HepG2 (cell line): ENCODE measurements around the gene FAM47B. TPM values are rescaled to one million over a fixed set of nuclear protein-coding genes. Genes with fewer than 3 reads are reported as not detected.

ENCODE experiments used
- ATAC-seq: fragments of 200-7000 bp; cut with Tn5 transposase; 3 replicates; pipeline ENCODE4 v1.9.1; 2020; ENCODE audit warnings: mild to moderate bottlenecking, moderate library complexity
- BruUV-seq: library from RNA; stranded (reverse); fragments of 400-500 nt; replicated peaks from 2 replicates; lab custom pipeline; 2021; lab: Mats Ljungman, UMichigan
- CTCF ChIA-PET: fragments of 300-600 bp; formaldehyde crosslinking; extraction: SDS; loops from one replicate; lab custom pipeline; 2021; ENCODE audit warnings: low total read pairs, inconsistent platforms, low intra/inter-chr PET ratio; lab: Yijun Ruan, JAX
- POLR2A ChIA-PET: fragments of 350-600 bp; sonication (Branson Sonifier 250); formaldehyde crosslinking; loops from one replicate; lab custom pipeline; 2020; ENCODE audit warnings: antibody characterized with exemption, inconsistent platforms; lab: Yijun Ruan, JAX
- DNase-seq: peaks from one replicate; pipeline ENCODE4 v3.0.0-alpha.2; 2015; ENCODE audit warnings: low spot score
- FAIRE-seq: peaks from 3 replicates; lab custom pipeline; 2011; peaks lifted over from hg19 to GRCh38; lab: Jason Lieb, UNC
- H2AFZ ChIP-seq: one replicate; pipeline ENCODE4 v1.6.1; 2011; ENCODE audit warnings: low read length, inconsistent platforms
- H3K27ac ChIP-seq: fragments of 300-600 bp; 3 replicates; pipeline ENCODE4 v1.8.0; 2011; ENCODE audit warnings: mixed run types, mild to moderate bottlenecking, mixed read lengths, low read length, inconsistent platforms; ENCODE audit not compliant: insufficient read depth; ENCODE audit errors: extremely low read length
- H3K27me3 ChIP-seq, 2 experiments: fragments of 200-600 bp in 1 of 2; 2 replicates in 1 of 2; 3 replicates in 1 of 2; pipeline versions ENCODE4 v1.6.0 to v1.8.0; 2011; ENCODE audit warnings: low read length in 2 of 2, mild to moderate bottlenecking in 2 of 2, moderate library complexity in 2 of 2, inconsistent platforms in 1 of 2; ENCODE audit not compliant: insufficient read depth in 2 of 2, control insufficient read depth in 1 of 2
- H3K36me3 ChIP-seq, 2 experiments: fragments of 200-600 bp in 1 of 2; replicated peaks in 1 of 2; 2 replicates in 1 of 2; 3 replicates in 1 of 2; pipeline versions ENCODE4 v1.5.1 to v1.8.0; 2011; ENCODE audit warnings: low read length in 2 of 2, inconsistent platforms in 1 of 2; ENCODE audit not compliant: insufficient read depth in 2 of 2, control insufficient read depth in 1 of 2
- H3K4me1 ChIP-seq: 2 replicates; pipeline ENCODE4 v1.5.1; 2012; ENCODE audit warnings: low read length, inconsistent platforms; ENCODE audit not compliant: insufficient read depth
- H3K4me2 ChIP-seq: 2 replicates; pipeline ENCODE4 v1.6.0; 2011; ENCODE audit warnings: low read depth, low read length, inconsistent platforms
- H3K4me3 ChIP-seq, 3 experiments: fragments of 200-600 bp in 1 of 3; sonication (generic), shearing (Covaris generic) in 1 of 3; replicated peaks in 1 of 3; 2 replicates each; pipeline ENCODE4 v1.5.1; 2011 to 2016; ENCODE audit warnings: low read length in 3 of 3, inconsistent platforms in 2 of 3, low read depth in 2 of 3, mild to moderate bottlenecking in 2 of 3, control low read depth in 1 of 3, mixed read lengths in 1 of 3; ENCODE audit not compliant: insufficient read depth in 1 of 3
- H3K79me2 ChIP-seq: one replicate; pipeline ENCODE4 v1.6.1; 2011; ENCODE audit warnings: low read length, inconsistent platforms; ENCODE audit not compliant: insufficient read depth
- H3K9ac ChIP-seq: 2 replicates; pipeline ENCODE4 v1.6.0; 2011; ENCODE audit warnings: mild to moderate bottlenecking, low read depth, low read length, inconsistent platforms; ENCODE audit not compliant: insufficient read depth
- H3K9me3 ChIP-seq: 2 replicates; pipeline ENCODE4 v1.5.1; 2012; ENCODE audit warnings: mild to moderate bottlenecking, low read length
- H4K20me1 ChIP-seq: 2 replicates; pipeline ENCODE4 v1.6.0; 2011; ENCODE audit warnings: inconsistent platforms, mild to moderate bottlenecking, low read length, moderate library complexity; ENCODE audit not compliant: insufficient read depth
- NRL ChIP-seq: sonication (generic); formaldehyde crosslinking; IDR thresholded peaks from 2 replicates; pipeline ENCODE4 v1.5.0; 2020; ENCODE audit warnings: missing genetic modification reagents, mild to moderate bottlenecking, moderate library complexity, borderline replicate concordance
- RBAK ChIP-seq: sonication (generic); formaldehyde crosslinking; IDR thresholded peaks from 2 replicates; pipeline ENCODE4 v1.5.1; 2020; ENCODE audit warnings: mild to moderate bottlenecking, missing genetic modification reagents
- ZSCAN29 ChIP-seq: sonication (generic); formaldehyde crosslinking; conservative IDR thresholded peaks from 2 replicates; pipeline ENCODE4 v1.4.0; 2020; ENCODE audit warnings: mild to moderate bottlenecking, missing genetic modification reagents
- in situ Hi-C: cut with HindIII; loops from 2 replicates; pipeline ENCODE4 v1.10.0; 2017; ENCODE audit warnings: low pct_unique_long_range_greater_than_20kb; ENCODE audit not compliant: extremely low pct_ligation_motif_present
- intact Hi-C: fragments of 100-400 bp; cut with micrococcal nuclease; formaldehyde crosslinking; loops from one replicate; pipeline ENCODE4 v1.10.0; 2022; ENCODE audit not compliant: unreplicated experiment
- polyA plus RNA-seq, 8 experiments: library from polyadenylated mRNA; depleted of rRNA in 3 of 8; stranded (reverse) in 7 of 8; unstranded in 1 of 8; fragments of >200 nt; fragmentation: Illumina TruSeq in 4 of 8; extraction: Trizol in 4 of 8; gene quantifications; 2 replicates each; pipeline versions ENCODE4 v1.2.1 to v1.2.3, GENCODE V29; 2011 to 2016; ENCODE audit warnings: low read depth in 4 of 8, missing spikeins in 1 of 8, mixed read lengths in 1 of 8; ENCODE audit not compliant: insufficient read depth in 1 of 8
- total RNA-seq, 5 experiments: library from RNA; depleted of rRNA; stranded (reverse); fragments of >200 nt; fragmentation: Illumina TruSeq; extraction: Trizol; gene quantifications; 2 replicates each; pipeline ENCODE4 v1.2.3, GENCODE V29; 2016; ENCODE audit warnings: low read depth in 1 of 5
- TF ChIP-seq, protein P1 (sequence below): sonication (generic); formaldehyde crosslinking; IDR thresholded peaks from 2 replicates; pipeline ENCODE4 v1.8.0; 2022; ENCODE audit warnings: mild to moderate bottlenecking, missing genetic modification reagents; ENCODE audit not compliant: insufficient replicate concordance
- TF ChIP-seq, protein P2 (sequence below): sonication (generic); formaldehyde crosslinking; conservative IDR thresholded peaks from 2 replicates; pipeline ENCODE4 v1.8.0; 2022; ENCODE audit warnings: mild to moderate bottlenecking, moderate library complexity, missing genetic modification reagents

FAM47B gene
- total and polyA plus RNA-seq, 2 of the 13 experiments (the other 11 are each of a cell fraction or from before 2014, with no cell fraction given) = not detected

DNA sequence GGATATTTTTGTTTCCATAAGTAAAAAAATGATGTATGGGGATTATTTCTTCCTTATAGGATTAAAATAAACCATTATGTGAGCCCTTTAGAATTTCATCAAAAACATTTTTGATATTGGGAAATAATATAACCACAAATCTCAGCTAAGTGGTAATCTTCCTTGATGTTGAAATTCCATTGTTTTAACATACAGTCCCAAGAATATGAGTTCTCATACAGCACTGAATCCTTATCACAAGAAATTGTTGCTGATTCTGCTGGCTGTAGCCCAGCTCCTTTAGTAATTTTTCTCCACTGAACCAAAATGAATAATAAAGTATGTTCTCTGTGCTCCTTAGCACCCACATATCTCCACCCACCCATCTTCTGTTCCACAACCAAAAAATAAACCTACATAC is 41.9 kb upstream of the FAM47B start:
- DNase-seq (no peak), ATAC-seq (no peak), FAIRE-seq (no peak)
- no peak overlapping the region for H3K4me2 ChIP-seq
- no peak overlapping the region for H3K4me3 ChIP-seq
- H3K79me2 ChIP-seq = no peaks in the 10 kb centered on the region
- no TSS peak for BruUV-seq
- no peak overlapping the region for H3K9ac ChIP-seq
- H3K27ac ChIP-seq = no peak overlapping the region
- H4K20me1 ChIP-seq = no peaks in the 10 kb centered on the region
- H3K27me3 ChIP-seq = no peaks in the 10 kb centered on the region
- intact Hi-C loops (no loop called here), in situ Hi-C loops (no loop called here)
- H3K4me1 ChIP-seq = no peaks in the 10 kb centered on the region
- ChIA-PET POLR2A (no interaction called here), CTCF (no interaction called here)
- no peak overlapping the region for H2AFZ ChIP-seq
- H3K36me3 ChIP-seq = no peaks in the 10 kb centered on the region
- no peak for TF ChIP-seq RBAK (CRISPR knock-in tag)
- TF ChIP-seq, protein P1, sequence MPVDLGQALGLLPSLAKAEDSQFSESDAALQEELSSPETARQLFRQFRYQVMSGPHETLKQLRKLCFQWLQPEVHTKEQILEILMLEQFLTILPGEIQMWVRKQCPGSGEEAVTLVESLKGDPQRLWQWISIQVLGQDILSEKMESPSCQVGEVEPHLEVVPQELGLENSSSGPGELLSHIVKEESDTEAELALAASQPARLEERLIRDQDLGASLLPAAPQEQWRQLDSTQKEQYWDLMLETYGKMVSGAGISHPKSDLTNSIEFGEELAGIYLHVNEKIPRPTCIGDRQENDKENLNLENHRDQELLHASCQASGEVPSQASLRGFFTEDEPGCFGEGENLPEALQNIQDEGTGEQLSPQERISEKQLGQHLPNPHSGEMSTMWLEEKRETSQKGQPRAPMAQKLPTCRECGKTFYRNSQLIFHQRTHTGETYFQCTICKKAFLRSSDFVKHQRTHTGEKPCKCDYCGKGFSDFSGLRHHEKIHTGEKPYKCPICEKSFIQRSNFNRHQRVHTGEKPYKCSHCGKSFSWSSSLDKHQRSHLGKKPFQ (CRISPR knock-in tag) = no peak
- TF ChIP-seq, protein P2, sequence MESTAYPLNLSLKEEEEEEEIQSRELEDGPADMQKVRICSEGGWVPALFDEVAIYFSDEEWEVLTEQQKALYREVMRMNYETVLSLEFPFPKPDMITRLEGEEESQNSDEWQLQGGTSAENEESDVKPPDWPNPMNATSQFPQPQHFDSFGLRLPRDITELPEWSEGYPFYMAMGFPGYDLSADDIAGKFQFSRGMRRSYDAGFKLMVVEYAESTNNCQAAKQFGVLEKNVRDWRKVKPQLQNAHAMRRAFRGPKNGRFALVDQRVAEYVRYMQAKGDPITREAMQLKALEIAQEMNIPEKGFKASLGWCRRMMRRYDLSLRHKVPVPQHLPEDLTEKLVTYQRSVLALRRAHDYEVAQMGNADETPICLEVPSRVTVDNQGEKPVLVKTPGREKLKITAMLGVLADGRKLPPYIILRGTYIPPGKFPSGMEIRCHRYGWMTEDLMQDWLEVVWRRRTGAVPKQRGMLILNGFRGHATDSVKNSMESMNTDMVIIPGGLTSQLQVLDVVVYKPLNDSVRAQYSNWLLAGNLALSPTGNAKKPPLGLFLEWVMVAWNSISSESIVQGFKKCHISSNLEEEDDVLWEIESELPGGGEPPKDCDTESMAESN (CRISPR knock-in tag) = no peak
- TF ChIP-seq NRL (CRISPR knock-in tag) = no peak
- no peak for TF ChIP-seq ZSCAN29 (CRISPR knock-in tag)
- no peaks in the 10 kb centered on the region for H3K9me3 ChIP-seq
